ENCODE data around the gene CSRNP2.
"Not testable (repeated sequence)": the region's sequence is repeated elsewhere in the genome, so short reads cannot be mapped to it uniquely, and the experiment has no call there.

CSRNP2 gene

DNA sequence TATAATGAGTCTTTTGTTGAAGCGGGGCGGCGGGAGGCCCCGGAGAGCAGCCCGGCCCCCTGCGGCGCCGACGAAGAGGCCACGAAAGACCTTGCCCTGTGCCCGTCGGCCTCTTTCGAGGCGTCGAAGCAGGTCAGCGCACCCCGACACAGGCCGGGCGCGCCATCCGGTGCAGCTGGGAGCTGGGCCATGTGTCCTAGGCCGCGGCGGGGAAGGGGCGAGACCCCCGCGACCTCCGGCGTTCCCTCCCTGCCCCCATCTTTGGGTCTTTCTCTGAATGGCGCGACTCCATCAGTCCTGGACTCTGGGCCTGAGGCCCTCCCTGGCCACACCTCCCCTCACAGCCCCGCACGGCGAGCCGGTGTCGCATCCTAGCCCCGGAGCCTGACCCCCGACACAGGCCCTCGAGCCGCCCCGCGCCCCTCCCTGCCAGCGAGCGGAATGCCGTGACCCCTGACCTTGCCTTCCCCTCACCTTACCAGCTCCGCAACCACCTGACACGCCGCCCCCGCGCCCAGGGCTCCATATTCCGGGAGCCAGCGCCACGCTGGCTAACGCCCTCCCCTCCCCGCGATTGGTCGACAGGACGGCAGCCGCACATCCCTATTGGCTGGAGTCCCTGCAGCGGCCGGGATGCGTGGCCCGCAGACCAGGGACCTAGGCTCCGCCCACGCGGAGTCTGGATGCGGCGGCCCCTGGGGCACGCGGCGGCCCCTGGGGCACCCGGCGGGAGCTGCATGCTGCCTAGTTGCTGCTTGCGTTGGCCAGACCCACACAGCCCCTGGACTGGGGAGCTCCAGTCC lies 57.4 kb downstream of the CSRNP2 start, which contains the start of gene SLC11A2:
SLC11A2 (minus strand) TSS at position 549 of the 803 bp plus-strand sequence. CDS start 15,656 bp downstream, outside the sequence.
- Histone ChIP-seq H3K36me3 (ENCODE audit: insufficient read depth, low read length) (no peaks in the 10 kb centered on the region), H3K9me3 (replicated peaks; ENCODE audit: low read length) (no peaks in the 10 kb centered on the region), H3K4me2 (ENCODE audit: low read length) (peak within 1 kb of the TSS; percentile 86), H3K4me3 (ENCODE audit: low read length) (peak within 1 kb of the TSS; percentile 90), H3K4me1 (ENCODE audit: control insufficient read depth, insufficient read depth, low read length) (peaks cover 24% of the 10 kb centered on the region), H3K9ac (ENCODE audit: low read depth, low read length) (peak within 1 kb of the TSS; percentile 87), H3K27me3 (ENCODE audit: control insufficient read depth, insufficient read depth, low read length) (peaks cover 8% of the 10 kb centered on the region)

DNA sequence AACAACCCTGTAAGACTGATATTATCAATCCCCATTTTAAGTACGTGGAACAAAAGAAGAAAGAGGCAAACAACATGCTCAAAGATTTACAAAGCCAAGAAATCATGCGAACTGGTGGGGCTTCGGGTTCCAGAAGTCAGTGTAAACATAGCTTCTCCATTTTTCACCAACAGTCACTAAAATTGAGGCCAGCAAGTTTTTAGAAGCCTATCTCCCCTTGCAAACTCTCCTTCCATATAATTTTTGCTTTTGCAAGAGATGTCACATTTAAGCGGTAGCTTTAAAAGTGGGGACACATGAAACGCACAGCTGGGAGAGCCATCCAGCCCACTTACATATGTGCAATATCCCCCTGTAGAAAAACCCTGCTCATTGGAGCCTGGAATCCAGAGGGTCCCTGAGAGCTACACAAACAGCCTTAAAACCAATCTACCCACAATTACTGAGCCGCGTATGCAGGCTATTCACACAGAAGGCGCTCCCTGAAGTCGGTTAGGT lies 58.0 kb downstream of the CSRNP2 start:
- Histone ChIP-seq H3K9ac (ENCODE audit: low read depth, low read length) (peak overlapping the region; percentile 87), H3K4me1 (ENCODE audit: control insufficient read depth, insufficient read depth, low read length) (peaks cover 24% of the 10 kb centered on the region), H3K9me3 (replicated peaks; ENCODE audit: low read length) (no peaks in the 10 kb centered on the region), H3K4me3 (ENCODE audit: low read length) (peak overlapping the region; percentile 90), H3K4me2 (ENCODE audit: low read length) (peak overlapping the region; percentile 86), H3K36me3 (ENCODE audit: insufficient read depth, low read length) (no peaks in the 10 kb centered on the region), H3K27me3 (ENCODE audit: control insufficient read depth, insufficient read depth, low read length) (peaks cover 8% of the 10 kb centered on the region)

DNA sequence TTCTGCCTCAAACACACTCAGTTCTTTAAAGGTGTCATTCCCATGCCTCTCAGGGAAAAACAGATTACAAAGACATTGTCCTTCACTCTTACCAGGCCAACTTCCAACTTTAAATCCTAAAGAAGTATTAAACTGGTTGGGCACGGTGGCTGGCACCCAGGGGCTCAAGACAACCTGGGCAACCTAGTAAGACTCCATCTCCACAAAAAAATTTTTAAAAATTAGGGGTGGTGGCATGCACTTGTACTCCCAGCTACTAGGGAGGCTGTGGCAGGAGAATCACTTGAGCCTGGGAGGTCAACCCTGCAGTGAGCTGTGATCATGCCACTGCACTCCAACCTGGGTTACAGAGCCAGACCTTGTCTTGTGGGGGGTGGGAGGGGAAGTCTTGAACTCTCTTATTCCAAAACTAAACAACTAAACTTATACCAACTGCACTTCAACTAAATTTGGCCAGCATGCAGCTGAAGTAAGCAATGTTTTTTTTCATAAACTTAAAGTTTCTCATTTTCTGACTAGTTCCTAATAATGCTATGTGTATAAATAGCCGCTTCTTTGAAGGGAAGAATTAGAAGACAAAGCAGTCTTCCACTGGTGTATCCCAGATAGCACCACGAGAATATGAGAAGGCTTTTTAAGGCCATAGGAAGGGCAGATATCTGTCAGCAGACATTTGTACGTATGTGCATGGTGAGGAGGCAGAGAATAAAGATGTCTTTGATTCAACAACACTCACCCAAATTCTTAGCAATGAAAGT lies 59.6 kb downstream of the CSRNP2 start:
- H3K27me3 ChIP-seq (ENCODE audit: control insufficient read depth, insufficient read depth, low read length): no peaks in the 10 kb centered on the region
- H3K4me2 ChIP-seq (ENCODE audit: low read length): peak overlapping the region; percentile 86
- peak overlapping the region; percentile 87 for H3K9ac ChIP-seq (ENCODE audit: low read depth, low read length)
- no peaks in the 10 kb centered on the region for H3K36me3 ChIP-seq (ENCODE audit: insufficient read depth, low read length)
- H3K4me3 ChIP-seq (ENCODE audit: low read length): peak overlapping the region; percentile 90
- peaks cover 24% of the 10 kb centered on the region for H3K4me1 ChIP-seq (ENCODE audit: control insufficient read depth, insufficient read depth, low read length)
- no peaks in the 10 kb centered on the region for H3K9me3 ChIP-seq (replicated peaks; ENCODE audit: low read length)

DNA sequence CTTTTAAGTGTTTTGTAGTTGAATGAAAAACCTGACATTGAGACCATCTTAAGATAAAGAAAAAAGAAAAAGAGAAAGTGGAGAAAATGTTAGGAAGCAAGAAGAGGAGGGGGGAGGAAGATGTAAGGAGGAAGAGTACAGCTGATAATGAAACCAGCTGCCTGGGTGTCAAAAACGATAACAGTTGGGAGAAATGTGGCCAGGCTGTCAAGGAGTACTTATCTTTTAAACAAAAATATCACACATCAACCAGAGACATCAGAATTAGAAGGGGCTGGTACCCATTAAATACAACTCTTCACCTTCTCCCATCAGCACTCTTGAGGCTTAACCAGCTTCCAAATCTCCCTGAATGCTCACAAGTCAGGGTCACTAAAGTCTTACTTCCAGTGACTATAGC lies 61.7 kb downstream of the CSRNP2 start:
- no peak overlapping the region for H3K9ac ChIP-seq (ENCODE audit: low read depth, low read length)
- no peak overlapping the region for H3K4me2 ChIP-seq (ENCODE audit: low read length)
- peaks cover 19% of the 10 kb centered on the region for H3K4me1 ChIP-seq (ENCODE audit: control insufficient read depth, insufficient read depth, low read length)
- H3K4me3 ChIP-seq (ENCODE audit: low read length): no peak overlapping the region
- H3K9me3 ChIP-seq (replicated peaks; ENCODE audit: low read length): no peaks in the 10 kb centered on the region
- H3K36me3 ChIP-seq (ENCODE audit: insufficient read depth, low read length): no peaks in the 10 kb centered on the region
- no peaks in the 10 kb centered on the region for H3K27me3 ChIP-seq (ENCODE audit: control insufficient read depth, insufficient read depth, low read length)

DNA sequence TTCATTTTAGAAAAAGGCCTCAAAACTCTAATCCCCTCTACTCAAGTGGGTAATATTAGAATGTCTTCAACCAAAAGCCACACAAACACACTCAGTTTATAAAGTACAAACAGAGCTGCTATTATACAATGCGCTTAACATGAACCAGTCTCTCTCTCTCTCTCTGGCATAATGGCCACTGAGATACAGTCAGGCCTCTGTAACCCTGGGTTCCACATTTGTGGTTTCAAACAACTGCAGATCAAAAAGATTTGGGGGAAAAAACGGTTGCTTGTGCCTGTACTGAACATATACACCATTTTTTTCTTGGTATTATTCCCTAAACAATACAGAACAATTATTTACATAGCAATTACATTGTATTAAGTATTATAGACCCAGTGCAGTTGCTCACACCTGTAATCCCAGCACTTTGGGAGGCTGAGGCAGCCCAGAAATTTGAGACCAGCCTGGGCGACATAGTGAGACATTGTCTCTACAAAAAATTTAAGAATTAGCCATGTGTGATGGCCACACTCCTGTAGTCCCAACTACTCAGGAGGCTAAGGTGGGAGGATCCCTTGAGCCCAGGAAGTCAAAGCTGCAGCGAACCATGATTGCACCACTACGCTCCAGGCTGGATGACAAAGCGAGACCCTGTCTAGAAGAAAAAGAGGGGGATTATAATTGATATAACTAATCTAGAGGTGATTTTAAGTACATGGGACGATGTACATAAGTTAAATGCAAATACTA lies 62.8 kb downstream of the CSRNP2 start:
- Histone ChIP-seq H3K9ac (ENCODE audit: low read depth, low read length) (no peak overlapping the region), H3K4me1 (ENCODE audit: control insufficient read depth, insufficient read depth, low read length) (peaks cover 15% of the 10 kb centered on the region), H3K4me3 (ENCODE audit: low read length) (no peak overlapping the region)

DNA sequence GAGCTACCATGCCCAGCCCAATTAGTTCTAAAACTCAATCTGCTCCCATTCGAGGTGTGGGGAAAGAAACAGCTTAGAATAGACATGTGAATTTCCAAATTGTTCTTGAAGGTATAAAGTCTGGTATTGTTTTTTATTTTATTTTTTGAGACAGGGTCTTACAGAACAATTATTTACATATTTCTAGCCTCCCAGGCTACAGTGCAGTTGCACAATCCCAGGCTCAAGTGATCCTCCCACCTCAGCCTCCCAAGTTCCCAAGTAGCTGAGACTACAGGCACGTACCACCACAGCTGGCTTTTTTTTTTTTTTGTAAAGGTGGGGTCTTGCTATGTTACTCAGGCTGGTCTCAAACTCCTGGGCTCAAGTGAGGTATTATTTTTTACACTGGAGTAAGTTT lies 63.5 kb downstream of the CSRNP2 start:
- H3K27me3 ChIP-seq (ENCODE audit: control insufficient read depth, insufficient read depth, low read length): no peaks in the 10 kb centered on the region
- H3K9ac ChIP-seq (ENCODE audit: low read depth, low read length): no peak overlapping the region
- H3K4me2 ChIP-seq (ENCODE audit: low read length): no peak overlapping the region
- no peaks in the 10 kb centered on the region for H3K9me3 ChIP-seq (replicated peaks; ENCODE audit: low read length)
- no peaks in the 10 kb centered on the region for H3K36me3 ChIP-seq (ENCODE audit: insufficient read depth, low read length)
- H3K4me3 ChIP-seq (ENCODE audit: low read length): no peak overlapping the region
- H3K4me1 ChIP-seq (ENCODE audit: control insufficient read depth, insufficient read depth, low read length): peaks cover 9% of the 10 kb centered on the region

More for the DNA sequence above, 62.8 kb downstream of the CSRNP2 start:
- H3K27me3 ChIP-seq (ENCODE audit: control insufficient read depth, insufficient read depth, low read length): no peaks in the 10 kb centered on the region
- no peak overlapping the region for H3K4me2 ChIP-seq (ENCODE audit: low read length)
- no peaks in the 10 kb centered on the region for H3K36me3 ChIP-seq (ENCODE audit: insufficient read depth, low read length)
- H3K9me3 ChIP-seq (replicated peaks; ENCODE audit: low read length): no peaks in the 10 kb centered on the region

DNA sequence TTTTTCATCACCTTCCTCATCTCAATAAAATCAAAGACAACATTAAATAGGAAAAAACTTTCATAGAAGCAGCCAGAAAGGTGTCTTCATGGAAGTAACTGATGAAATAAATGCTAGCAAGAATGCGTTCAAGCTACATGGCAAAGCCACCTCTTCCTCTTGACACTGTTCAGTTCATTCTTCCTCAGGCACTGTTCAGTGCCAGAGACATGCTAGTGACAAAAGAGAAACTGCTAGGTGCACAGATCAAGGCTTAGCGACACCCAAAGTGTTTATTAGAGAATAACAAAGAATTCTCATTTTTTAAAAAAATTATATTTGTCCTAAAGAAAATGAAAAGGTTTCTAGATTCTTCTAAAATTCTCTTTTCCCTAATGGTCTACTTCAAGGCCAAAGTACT lies 64.4 kb downstream of the CSRNP2 start:
- H3K9me3 ChIP-seq (replicated peaks; ENCODE audit: low read length): no peaks in the 10 kb centered on the region
- peaks cover 6% of the 10 kb centered on the region for H3K4me1 ChIP-seq (ENCODE audit: control insufficient read depth, insufficient read depth, low read length)
- H3K27me3 ChIP-seq (ENCODE audit: control insufficient read depth, insufficient read depth, low read length): no peaks in the 10 kb centered on the region
- H3K4me2 ChIP-seq (ENCODE audit: low read length): no peak overlapping the region
- no peak overlapping the region for H3K9ac ChIP-seq (ENCODE audit: low read depth, low read length)
- H3K36me3 ChIP-seq (ENCODE audit: insufficient read depth, low read length): no peaks in the 10 kb centered on the region
- H3K4me3 ChIP-seq (ENCODE audit: low read length): no peak overlapping the region

DNA sequence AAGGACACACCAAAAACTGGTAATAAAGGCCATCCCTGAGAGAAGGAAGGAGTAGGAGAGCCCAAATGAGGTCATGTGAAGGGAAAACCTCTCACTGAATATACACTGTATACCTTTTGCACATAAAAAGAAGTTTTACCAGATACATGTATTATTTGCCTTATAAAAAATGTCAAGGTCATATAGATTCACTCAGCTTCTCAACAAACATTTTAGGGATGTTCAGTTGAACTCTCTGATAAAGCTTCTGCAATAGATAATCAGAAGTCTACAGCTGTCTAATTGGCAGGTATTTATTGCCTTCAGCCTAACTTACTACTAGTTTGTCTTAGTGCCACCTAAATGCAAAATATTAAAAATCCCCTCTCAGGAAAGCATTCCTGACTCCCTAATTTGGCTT lies 65.9 kb downstream of the CSRNP2 start:
- no peak overlapping the region for H3K4me3 ChIP-seq (ENCODE audit: low read length)
- no peak overlapping the region for H3K4me2 ChIP-seq (ENCODE audit: low read length)
- H3K27me3 ChIP-seq (ENCODE audit: control insufficient read depth, insufficient read depth, low read length): no peaks in the 10 kb centered on the region
- no peak overlapping the region for H3K9ac ChIP-seq (ENCODE audit: low read depth, low read length)
- no peaks in the 10 kb centered on the region for H3K9me3 ChIP-seq (replicated peaks; ENCODE audit: low read length)
- H3K4me1 ChIP-seq (ENCODE audit: control insufficient read depth, insufficient read depth, low read length): peaks cover 9% of the 10 kb centered on the region
- H3K36me3 ChIP-seq (ENCODE audit: insufficient read depth, low read length): no peaks in the 10 kb centered on the region

DNA sequence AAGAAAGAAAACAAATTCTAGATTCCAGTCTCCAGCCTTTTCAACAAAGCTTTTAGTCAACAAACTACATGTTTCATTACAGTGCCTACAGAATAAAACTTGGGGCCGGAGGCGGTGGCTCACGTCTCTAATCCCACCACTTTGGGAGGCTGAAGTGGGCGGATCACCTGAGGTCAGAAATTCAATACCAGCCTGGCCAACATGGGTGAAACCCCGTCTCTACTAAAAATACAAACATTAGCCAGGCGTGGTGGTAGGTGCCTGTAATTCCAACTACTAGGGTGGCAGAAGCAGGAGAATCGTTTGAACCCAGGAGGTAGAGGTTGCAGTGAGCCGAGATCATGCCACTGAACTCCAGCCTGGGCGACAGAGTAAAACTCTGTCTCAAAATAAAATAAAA lies 68.9 kb downstream of the CSRNP2 start:
- not testable (repeated sequence) for H3K9ac ChIP-seq (ENCODE audit: low read depth, low read length); H3K4me3 ChIP-seq (ENCODE audit: low read length); H3K9me3 ChIP-seq (replicated peaks; ENCODE audit: low read length); H3K4me2 ChIP-seq (ENCODE audit: low read length); H3K27me3 ChIP-seq (ENCODE audit: control insufficient read depth, insufficient read depth, low read length); H3K36me3 ChIP-seq (ENCODE audit: insufficient read depth, low read length)
- H3K4me1 ChIP-seq (ENCODE audit: control insufficient read depth, insufficient read depth, low read length): peaks cover 27% of the 10 kb centered on the region

DNA sequence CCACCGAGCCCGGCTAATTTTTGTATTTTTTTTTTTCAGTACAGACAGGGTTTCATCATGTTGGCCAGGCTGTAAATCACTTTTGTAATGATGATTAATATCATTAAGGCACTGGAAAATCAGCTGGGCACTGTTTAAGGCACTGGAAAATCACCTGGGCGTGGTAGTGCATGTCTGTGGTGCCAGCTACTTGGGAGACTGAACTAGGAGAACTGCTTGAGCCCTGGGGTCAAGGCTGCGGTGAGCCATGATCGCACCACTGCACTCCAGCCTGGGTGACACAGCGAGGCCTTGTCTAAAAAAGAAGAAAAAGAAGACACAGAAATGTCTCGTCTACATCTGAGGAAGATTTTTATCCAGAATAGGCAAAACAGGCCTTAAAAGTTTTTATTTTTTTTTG lies 70.0 kb downstream of the CSRNP2 start:
- peaks cover 37% of the 10 kb centered on the region for H3K4me1 ChIP-seq (ENCODE audit: control insufficient read depth, insufficient read depth, low read length)
- no peaks in the 10 kb centered on the region for H3K9me3 ChIP-seq (replicated peaks; ENCODE audit: low read length)
- H3K4me2 ChIP-seq (ENCODE audit: low read length): no peak overlapping the region
- H3K9ac ChIP-seq (ENCODE audit: low read depth, low read length): no peak overlapping the region
- H3K27me3 ChIP-seq (ENCODE audit: control insufficient read depth, insufficient read depth, low read length): no peaks in the 10 kb centered on the region
- no peaks in the 10 kb centered on the region for H3K36me3 ChIP-seq (ENCODE audit: insufficient read depth, low read length)
- H3K4me3 ChIP-seq (ENCODE audit: low read length): no peak overlapping the region

DNA sequence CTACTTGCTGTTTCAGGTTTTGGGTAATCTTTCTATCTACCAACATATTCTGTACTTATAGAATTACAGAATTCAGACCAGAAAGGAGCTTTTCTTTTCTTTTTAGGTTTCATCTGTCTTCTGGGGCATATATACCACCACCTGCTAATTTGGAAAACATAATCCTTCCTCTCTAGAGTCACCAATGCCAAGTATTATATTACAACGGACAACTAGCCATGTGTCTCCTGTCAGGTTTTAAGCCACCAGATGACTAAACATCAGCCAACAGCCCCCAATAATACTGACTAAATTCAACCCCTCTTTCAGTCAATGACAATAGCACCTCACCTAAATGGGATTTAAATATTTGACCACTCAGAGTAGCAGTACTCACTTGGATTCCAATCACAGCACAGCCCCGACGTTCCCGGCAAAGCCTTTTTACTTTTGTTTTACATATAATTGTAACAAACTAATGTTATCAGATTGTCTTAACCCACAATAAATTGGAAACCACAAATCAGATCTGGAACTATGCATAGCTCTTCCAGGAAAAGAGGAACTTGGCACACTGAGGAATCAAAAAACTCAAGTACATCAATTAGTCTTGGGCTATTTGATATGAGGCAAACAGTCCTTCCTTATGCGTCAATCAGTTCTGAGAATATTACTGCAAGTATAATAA lies 70.7 kb downstream of the CSRNP2 start:
- Histone ChIP-seq H3K27me3 (ENCODE audit: control insufficient read depth, insufficient read depth, low read length) (no peaks in the 10 kb centered on the region), H3K36me3 (ENCODE audit: insufficient read depth, low read length) (no peaks in the 10 kb centered on the region), H3K9me3 (replicated peaks; ENCODE audit: low read length) (no peaks in the 10 kb centered on the region), H3K4me3 (ENCODE audit: low read length) (peak overlapping the region; percentile 14), H3K4me2 (ENCODE audit: low read length) (peak overlapping the region; percentile 37), H3K4me1 (ENCODE audit: control insufficient read depth, insufficient read depth, low read length) (peaks cover 40% of the 10 kb centered on the region), H3K9ac (ENCODE audit: low read depth, low read length) (no peak overlapping the region)

Data from skeletal muscle satellite cell (primary cell).